Endothelial cell of umbilical vein (primary cell): ENCODE measurements around the gene ITGA6. TPM values are rescaled to one million over a fixed set of nuclear protein-coding genes. Genes with fewer than 3 reads are reported as not detected.

Experiments used
- BruUV-seq: library from RNA; stranded (reverse); fragments of 400-500 nt; replicated peaks from 2 replicates; lab custom pipeline; 2021; lab: Mats Ljungman, UMichigan
- CTCF ChIA-PET: fragments of 300-600, 350-600 bp; sonication (Branson Sonifier 250); formaldehyde crosslinking; loops from one replicate; lab custom pipeline; 2021; ENCODE audit warnings: antibody characterized with exemption, inconsistent platforms; lab: Charles Lee
- POLR2A ChIA-PET: fragments of 300-600, 350-600 bp; sonication (Branson Sonifier 250); formaldehyde crosslinking; loops from one replicate; lab custom pipeline; 2021; ENCODE audit warnings: antibody characterized with exemption, inconsistent platforms; lab: Charles Lee
- DNase-seq: peaks from one replicate; pipeline ENCODE4 v3.0.0-alpha.2; 2011; ENCODE audit warnings: low read depth, low spot score
- FAIRE-seq: peaks from 2 replicates; lab custom pipeline; 2011; peaks lifted over from hg19 to GRCh38; lab: Jason Lieb, UNC
- H2AFZ ChIP-seq: 2 replicates; pipeline ENCODE4 v1.6.0; 2012; ENCODE audit warnings: low read depth, low read length, control low read depth, inconsistent platforms
- H3K27ac ChIP-seq: 2 replicates; pipeline ENCODE4 v1.5.1; 2011; ENCODE audit warnings: low read depth, mild to moderate bottlenecking, control low read depth, low read length, moderate library complexity; ENCODE audit not compliant: insufficient read depth
- H3K27me3 ChIP-seq, 2 experiments: 2 replicates each; pipeline versions ENCODE4 v1.6.0 to v1.6.1; 2011; ENCODE audit warnings: low read length in 2 of 2, mixed read lengths in 1 of 2; ENCODE audit not compliant: control insufficient read depth in 2 of 2, insufficient read depth in 2 of 2
- H3K36me3 ChIP-seq, 2 experiments: 2 replicates in 1 of 2; 3 replicates in 1 of 2; pipeline ENCODE4 v1.5.1; 2011; ENCODE audit warnings: low read length in 2 of 2, mild to moderate bottlenecking in 1 of 2, moderate library complexity in 1 of 2; ENCODE audit not compliant: control insufficient read depth in 2 of 2, insufficient read depth in 2 of 2; ENCODE audit errors: extremely low read depth in 1 of 2
- H3K4me1 ChIP-seq: 3 replicates; pipeline ENCODE4 v1.5.1; 2011; ENCODE audit warnings: mild to moderate bottlenecking, low read length; ENCODE audit not compliant: control insufficient read depth, insufficient read depth; ENCODE audit errors: extremely low read depth
- H3K4me2 ChIP-seq: 2 replicates; pipeline ENCODE4 v1.6.1; 2011; ENCODE audit warnings: low read length, control low read depth, mixed read lengths; ENCODE audit not compliant: insufficient read depth
- H3K4me3 ChIP-seq, 3 experiments: fragments of 200-600 bp in 1 of 3; sonication (generic), shearing (Covaris generic) in 1 of 3; replicated peaks in 1 of 3; 2 replicates each; pipeline ENCODE4 v1.5.1; 2011 to 2016; ENCODE audit warnings: control low read depth in 3 of 3, low read length in 3 of 3, mild to moderate bottlenecking in 2 of 3, inconsistent platforms in 1 of 3, low read depth in 1 of 3, moderate library complexity in 1 of 3; ENCODE audit not compliant: insufficient read depth in 1 of 3
- H3K79me2 ChIP-seq: 2 replicates; pipeline ENCODE4 v1.6.0; 2012; ENCODE audit warnings: low read length, inconsistent platforms; ENCODE audit not compliant: control insufficient read depth, insufficient read depth
- H3K9ac ChIP-seq: replicated peaks from 2 replicates; pipeline ENCODE3; 2011; ENCODE audit warnings: low read length, control low read depth; ENCODE audit not compliant: insufficient read depth; ENCODE audit errors: extremely low read depth
- H3K9me1 ChIP-seq: replicated peaks from 3 replicates; pipeline ENCODE4 v1.6.0; 2011; ENCODE audit warnings: mild to moderate bottlenecking, low read length; ENCODE audit not compliant: control insufficient read depth, insufficient read depth; ENCODE audit errors: extremely low read depth
- H3K9me3 ChIP-seq: replicated peaks from 2 replicates; pipeline ENCODE4 v1.5.1; 2012; ENCODE audit warnings: low read length, inconsistent platforms; ENCODE audit not compliant: control insufficient read depth, insufficient read depth
- H4K20me1 ChIP-seq: replicated peaks from 2 replicates; pipeline ENCODE3; 2011; ENCODE audit warnings: mild to moderate bottlenecking, low read length; ENCODE audit not compliant: control insufficient read depth, insufficient read depth; ENCODE audit errors: extremely low read depth
- EZH2 ChIP-seq: IDR thresholded peaks from 2 replicates; pipeline ENCODE4 v1.6.1; 2012; ENCODE audit warnings: borderline replicate concordance, low read depth, mild to moderate bottlenecking, moderate library complexity, low read length, inconsistent platforms; ENCODE audit not compliant: severe bottlenecking
- GATA2 ChIP-seq: IDR thresholded peaks from 2 replicates; pipeline ENCODE4 v1.7.0; 2011; ENCODE audit warnings: low read depth, mild to moderate bottlenecking, moderate library complexity, mixed read lengths, low read length; ENCODE audit not compliant: insufficient read length, insufficient read depth
- MAX ChIP-seq: IDR thresholded peaks from 2 replicates; pipeline ENCODE4 v1.6.1; 2011; ENCODE audit not compliant: insufficient read depth, insufficient read length
- MYC ChIP-seq: IDR thresholded peaks from one replicate; pipeline ENCODE4 v1.6.1; 2011; ENCODE audit warnings: mild to moderate bottlenecking, low read depth, low read length
- POLR2A ChIP-seq: IDR thresholded peaks from 2 replicates; pipeline ENCODE4 v1.6.1; 2012; ENCODE audit warnings: low read depth, mild to moderate bottlenecking, control low read depth, low read length
- dilution Hi-C: fragments of 300-500 bp; cut with MboI; formaldehyde crosslinking; loops from one replicate; pipeline ENCODE4 v1.15.0; 2019; ENCODE audit warnings: low sequenced_read_pairs; ENCODE audit not compliant: extremely low pct_ligation_motif_present
- intact Hi-C: fragments of 100-400 bp; cut with micrococcal nuclease; formaldehyde crosslinking; loops from one replicate; pipeline ENCODE4 v1.10.0; 2022
- polyA plus RNA-seq, 4 experiments: library from polyadenylated mRNA; depleted of rRNA in 3 of 4; stranded (reverse) in 3 of 4; unstranded in 1 of 4; fragments of >200 nt; gene quantifications; 2 replicates each; pipeline versions ENCODE4 v1.2.1 to v1.2.3, GENCODE V29; 2011 to 2012; ENCODE audit warnings: missing spikeins in 1 of 4
- total RNA-seq: library from RNA; stranded (reverse); gene quantifications from 2 replicates; pipeline ENCODE4 v1.2.3, GENCODE V29; 2021

The ITGA6 gene
- total and polyA plus RNA-seq, 2 donors (not counting 3 experiments of a cell fraction or from before 2014, with no cell fraction given) = 24.9 to 208 TPM

GRCh38 chr2:172423160-172423559 lies 4.2 kb upstream of the ITGA6 start:
- Histone ChIP-seq H3K79me2 (peaks cover 7% of the 10 kb centered on the region), H3K4me3 (no peak overlapping the region), H3K27ac (no peak overlapping the region), H3K27me3 (no peaks in the 10 kb centered on the region), H2AFZ (no peak overlapping the region), H3K36me3 (no peaks in the 10 kb centered on the region), H3K9ac (no peak overlapping the region), H3K9me3 (no peaks in the 10 kb centered on the region), H3K9me1 (no peaks in the 10 kb centered on the region), H3K4me2 (no peak overlapping the region), H4K20me1 (no peaks in the 10 kb centered on the region), H3K4me1 (peaks cover 4% of the 10 kb centered on the region)
- ChIA-PET POLR2A (no interaction called here), CTCF (interaction anchor here (1.3 to 1.4 kb wide), 2 partner anchors 11 to 39 kb away, joined by 4 to 7 read pairs; no protein-coding TSS in a partner anchor)
- intact Hi-C loops = no loop called here
- no peak for DNase-seq
- no peak for FAIRE-seq
- dilution Hi-C loops = no loop called here
- BruUV-seq = no TSS peak
- no peak for TF ChIP-seq POLR2A
- TF ChIP-seq MAX = no peak
- TF ChIP-seq GATA2 = no peak
- no peak for TF ChIP-seq MYC

DNA sequence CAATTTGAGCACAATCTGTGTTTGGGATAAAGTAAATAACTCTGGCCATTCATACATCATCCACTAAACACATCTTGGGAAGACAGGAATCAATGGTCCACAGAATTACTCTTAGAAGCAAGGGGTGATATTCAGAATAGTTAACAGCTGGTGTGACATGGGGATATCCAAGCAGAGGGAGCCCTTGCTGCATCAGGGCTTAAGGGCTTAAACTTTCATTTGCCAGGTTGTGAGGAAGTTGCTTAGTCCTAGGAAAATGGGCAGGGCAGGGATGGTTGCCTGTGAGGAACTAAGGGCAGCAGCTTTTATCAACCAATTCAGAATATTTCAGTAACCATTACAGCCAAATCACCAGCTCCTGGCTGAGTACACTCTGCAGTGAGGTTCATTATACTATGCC lies 2.0 kb upstream of the ITGA6 start:
- ChIA-PET POLR2A (no interaction called here), CTCF (interaction anchor here (0.7 to 10.7 kb wide), 3 partner anchors 15 to 36 kb away, joined by 3 to 167 read pairs (median 112); no protein-coding TSS in a partner anchor)
- dilution Hi-C loops = loop anchor here (25.0 kb wide), 1 partner anchor 238 kb away; no protein-coding TSS in a partner anchor
- DNase-seq (no peak), FAIRE-seq (no peak)
- H3K9ac ChIP-seq = no peak overlapping the region
- no peaks in the 10 kb centered on the region for H4K20me1 ChIP-seq
- no peak overlapping the region for H3K4me3 ChIP-seq
- H3K36me3 ChIP-seq = no peaks in the 10 kb centered on the region
- no peak for TF ChIP-seq POLR2A
- TF ChIP-seq MAX = no peak
- no peak for TF ChIP-seq EZH2
- H3K4me2 ChIP-seq = no peak overlapping the region
- intact Hi-C loops = loop anchor here (5.0 kb wide), 1 partner anchor 173 kb away; no protein-coding TSS in a partner anchor
- no peak overlapping the region for H2AFZ ChIP-seq
- peaks cover 22% of the 10 kb centered on the region for H3K4me1 ChIP-seq
- H3K9me3 ChIP-seq = no peaks in the 10 kb centered on the region
- peaks cover 28% of the 10 kb centered on the region for H3K79me2 ChIP-seq
- BruUV-seq = no TSS peak
- no peaks in the 10 kb centered on the region for H3K27me3 ChIP-seq
- no peaks in the 10 kb centered on the region for H3K9me1 ChIP-seq
- H3K27ac ChIP-seq = no peak overlapping the region
